Suprapubic skin (tissue), 4 donors: Measurements from ENCODE around the gene EVL. TPM values are rescaled to one million over a fixed set of nuclear protein-coding genes. Genes with fewer than 3 reads are reported as not detected.

Experiments used
- DNase-seq, 2 donors: peaks; one replicate each; pipeline ENCODE4 v3.0.0-alpha.2; 2019; ENCODE audit warnings: low spot score in 2 of 2
- H3K27ac ChIP-seq: fragments of 200-600 bp; sonication (generic); one replicate; pipeline ENCODE4 v1.5.1; 2019
- H3K27me3 ChIP-seq: fragments of 200-600 bp; sonication (generic); one replicate; pipeline ENCODE4 v1.5.1; 2019
- H3K36me3 ChIP-seq: fragments of 200-600 bp; sonication (generic); one replicate; pipeline ENCODE4 v1.5.1; 2019
- H3K4me1 ChIP-seq: fragments of 200-600 bp; sonication (generic); one replicate; pipeline ENCODE4 v1.5.1; 2019
- H3K4me3 ChIP-seq: fragments of 200-600 bp; sonication (generic); one replicate; pipeline ENCODE4 v1.5.1; 2019; ENCODE audit warnings: mild to moderate bottlenecking
- H3K9me3 ChIP-seq: fragments of 200-600 bp; sonication (generic); one replicate; pipeline ENCODE4 v1.5.1; 2019
- EP300 ChIP-seq: sonication (generic); formaldehyde crosslinking; IDR thresholded peaks from one replicate; pipeline ENCODE4 v1.6.1; 2017; ENCODE audit warnings: antibody characterized with exemption
- POLR2A ChIP-seq, 2 donors: fragments of 450-650 bp; IDR thresholded peaks; one replicate each; pipeline ENCODE4 v1.6.1; 2017; ENCODE audit warnings: antibody characterized with exemption in 2 of 2, mild to moderate bottlenecking in 2 of 2, moderate library complexity in 2 of 2
- POLR2AphosphoS5 ChIP-seq, 3 donors: sonication (generic); formaldehyde crosslinking; IDR thresholded peaks; one replicate each; pipeline ENCODE4 v1.6.1; 2017; ENCODE audit warnings: antibody characterized with exemption in 3 of 3
- WGBS: methylation state at CpG from one replicate; pipeline ENCODE4 v1.1.5; 2018; 5-methylcytosine and 5-hydroxymethylcytosine counted together
- total RNA-seq, 4 donors: library from RNA; depleted of rRNA; stranded (reverse); fragments of >200 nt; gene quantifications; one replicate each; pipeline ENCODE4 v1.1.0, GENCODE V29; 2016
- TF ChIP-seq, protein P1 (sequence below), 2 donors: fragments of 200-600 bp in 1 of 2; fragments of 450-650 bp in 1 of 2; sonication (generic) in 1 of 2; IDR thresholded peaks; one replicate each; pipeline ENCODE4 v1.5.1; 2016 to 2019; ENCODE audit warnings: antibody characterized with exemption in 2 of 2, mild to moderate bottlenecking in 1 of 2, moderate library complexity in 1 of 2

Gene EVL
- total RNA-seq, 4 donors from 2014 or later = 48.8 to 80.0 (median 61.4) TPM

DNA sequence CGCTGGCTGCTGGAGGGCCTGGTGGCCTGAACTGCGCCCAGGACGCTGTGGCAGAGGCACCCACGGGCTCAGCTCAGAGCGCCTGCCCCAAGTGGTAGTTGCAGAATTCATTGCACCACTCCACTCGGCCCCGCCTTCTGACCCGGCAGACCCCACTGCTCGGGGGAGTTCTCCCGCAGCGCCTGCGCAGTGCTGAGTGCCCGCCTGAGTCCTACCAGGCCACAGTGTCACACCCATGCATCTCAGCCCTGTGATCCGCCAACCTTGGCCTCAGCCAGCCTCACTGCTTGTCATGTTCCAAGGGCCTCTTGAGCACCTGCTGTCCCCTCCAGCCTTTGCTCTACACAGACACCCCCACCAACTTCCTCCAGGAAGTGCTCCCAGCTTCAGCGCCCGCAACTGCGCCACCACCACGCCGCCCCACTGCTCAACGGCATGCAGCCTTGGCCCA is 82.0 kb downstream of the EVL start:
- no peak overlapping the region for H3K27ac ChIP-seq
- TF ChIP-seq POLR2AphosphoS5 (IDR thresholded peaks at IDR 0.05) (no peak), POLR2A (IDR thresholded peaks at IDR 0.05) (no peak), EP300 (no peak)
- TF ChIP-seq, protein P1, sequence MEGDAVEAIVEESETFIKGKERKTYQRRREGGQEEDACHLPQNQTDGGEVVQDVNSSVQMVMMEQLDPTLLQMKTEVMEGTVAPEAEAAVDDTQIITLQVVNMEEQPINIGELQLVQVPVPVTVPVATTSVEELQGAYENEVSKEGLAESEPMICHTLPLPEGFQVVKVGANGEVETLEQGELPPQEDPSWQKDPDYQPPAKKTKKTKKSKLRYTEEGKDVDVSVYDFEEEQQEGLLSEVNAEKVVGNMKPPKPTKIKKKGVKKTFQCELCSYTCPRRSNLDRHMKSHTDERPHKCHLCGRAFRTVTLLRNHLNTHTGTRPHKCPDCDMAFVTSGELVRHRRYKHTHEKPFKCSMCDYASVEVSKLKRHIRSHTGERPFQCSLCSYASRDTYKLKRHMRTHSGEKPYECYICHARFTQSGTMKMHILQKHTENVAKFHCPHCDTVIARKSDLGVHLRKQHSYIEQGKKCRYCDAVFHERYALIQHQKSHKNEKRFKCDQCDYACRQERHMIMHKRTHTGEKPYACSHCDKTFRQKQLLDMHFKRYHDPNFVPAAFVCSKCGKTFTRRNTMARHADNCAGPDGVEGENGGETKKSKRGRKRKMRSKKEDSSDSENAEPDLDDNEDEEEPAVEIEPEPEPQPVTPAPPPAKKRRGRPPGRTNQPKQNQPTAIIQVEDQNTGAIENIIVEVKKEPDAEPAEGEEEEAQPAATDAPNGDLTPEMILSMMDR (IDR thresholded peaks at IDR 0.05) = no peak

DNA sequence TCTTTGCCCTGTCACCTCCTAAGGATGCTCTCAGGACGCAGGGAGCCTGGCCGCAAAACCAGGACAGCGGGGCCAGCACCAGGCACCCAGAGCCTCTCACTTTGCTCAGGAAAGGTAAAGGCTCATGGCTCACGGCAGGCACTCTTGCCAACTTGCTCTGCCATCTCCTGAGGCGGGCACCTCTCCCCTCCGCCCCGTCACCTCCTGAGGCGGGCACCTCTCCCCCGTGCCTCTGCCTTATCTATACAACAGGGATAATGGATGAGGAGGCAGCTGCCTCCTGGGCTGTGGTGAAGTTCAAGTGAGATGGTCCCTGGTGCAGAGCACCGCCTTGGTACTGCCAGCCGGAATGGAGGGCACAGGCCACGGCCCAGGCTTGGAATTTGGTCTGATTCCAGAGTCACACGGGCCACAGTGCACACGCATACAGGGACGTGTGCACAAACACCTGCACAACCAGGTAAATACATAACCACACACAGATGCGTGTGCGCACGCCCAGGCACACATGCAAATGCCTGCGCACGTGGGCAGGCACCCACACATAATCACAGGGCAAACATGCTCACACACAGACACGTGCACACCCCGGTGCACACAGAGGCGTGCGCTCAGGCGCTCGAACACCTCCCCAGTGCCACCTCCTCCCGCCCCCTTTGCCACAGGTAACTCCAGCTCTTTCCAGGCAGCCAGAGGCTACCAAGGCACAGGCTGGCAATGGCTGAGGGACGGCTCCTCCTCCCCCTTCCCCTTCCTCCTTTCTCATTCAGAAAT is 82.7 kb downstream of the EVL start:
- Histone ChIP-seq H3K27ac (no peak overlapping the region), H3K4me1 (peaks cover 70% of the 10 kb centered on the region), H3K9me3 (no peaks in the 10 kb centered on the region), H3K36me3 (peaks cover 14% of the 10 kb centered on the region), H3K27me3 (no peaks in the 10 kb centered on the region), H3K4me3 (no peak overlapping the region)
- 65% methylated on average over 14 of the region's 28 CpGs for WGBS
- no peak for DNase-seq
- TF ChIP-seq POLR2A (IDR thresholded peaks at IDR 0.05) (no peak), POLR2AphosphoS5 (IDR thresholded peaks at IDR 0.05) (no peak), EP300 (no peak)
- TF ChIP-seq, protein P1 (IDR thresholded peaks at IDR 0.05) = no peak

More for the DNA sequence above, 82.0 kb downstream of the EVL start:
- no peak for DNase-seq
- no peaks in the 10 kb centered on the region for H3K9me3 ChIP-seq
- no peak overlapping the region for H3K4me3 ChIP-seq
- WGBS = 63% methylated on average over 15 of the region's 20 CpGs
- peaks cover 14% of the 10 kb centered on the region for H3K36me3 ChIP-seq
- H3K27me3 ChIP-seq = no peaks in the 10 kb centered on the region
- H3K4me1 ChIP-seq = peaks cover 70% of the 10 kb centered on the region

DNA sequence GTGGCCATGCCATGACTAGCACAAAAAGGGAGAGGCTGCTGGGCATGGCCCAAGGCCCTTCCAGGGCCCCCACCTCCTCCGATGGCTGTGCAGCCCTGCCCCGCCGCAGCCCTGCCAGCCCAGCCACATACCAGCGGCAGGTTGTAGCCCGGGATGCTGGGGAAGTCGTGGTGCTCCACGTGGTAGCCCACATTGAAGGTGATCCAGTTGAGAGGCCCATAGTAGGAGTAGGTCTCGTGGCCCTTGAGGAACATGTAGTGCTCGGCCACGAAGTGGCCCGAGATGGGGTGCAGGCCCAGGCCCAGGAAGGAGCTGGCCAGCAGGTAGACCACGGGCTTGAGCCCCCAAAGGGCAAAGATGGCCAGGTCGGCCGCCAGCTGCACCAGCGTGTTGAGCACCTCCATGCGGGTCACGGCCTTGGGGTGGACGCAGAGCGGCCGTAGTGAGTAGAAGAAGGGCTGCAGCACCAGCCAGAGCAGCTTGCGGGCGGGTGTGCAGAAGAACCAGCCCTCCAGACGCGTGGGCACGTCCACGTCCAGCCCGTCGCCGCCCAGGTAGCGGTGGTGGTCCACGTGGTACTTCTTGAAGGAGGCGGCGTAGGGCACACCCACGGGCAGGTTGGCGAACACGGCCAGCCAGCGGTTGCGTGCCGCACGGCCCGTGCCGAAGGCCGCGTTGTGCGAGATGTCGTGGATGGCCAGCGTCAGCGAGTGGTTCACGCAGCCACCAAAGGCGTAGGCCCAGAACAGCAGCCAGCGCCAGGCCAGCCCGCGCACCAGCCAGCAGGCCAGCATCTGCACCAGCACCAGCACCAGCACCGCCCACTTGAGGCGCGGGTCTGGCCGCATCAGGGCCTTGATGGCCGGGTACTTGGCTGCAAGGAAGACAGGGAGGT is 83.9 kb downstream of the EVL start:
- WGBS = 83% methylated on average over 36 of the region's 58 CpGs
- Histone ChIP-seq H3K4me3 (no peak overlapping the region), H3K27me3 (no peaks in the 10 kb centered on the region), H3K36me3 (peaks cover 3% of the 10 kb centered on the region), H3K9me3 (no peaks in the 10 kb centered on the region), H3K4me1 (peaks cover 70% of the 10 kb centered on the region), H3K27ac (no peak overlapping the region)
- DNase-seq = no peak
- TF ChIP-seq POLR2A (IDR thresholded peaks at IDR 0.05) (no peak), POLR2AphosphoS5 (IDR thresholded peaks at IDR 0.05) (no peak), EP300 (no peak)
- TF ChIP-seq, protein P1 (IDR thresholded peaks at IDR 0.05) = no peak

DNA sequence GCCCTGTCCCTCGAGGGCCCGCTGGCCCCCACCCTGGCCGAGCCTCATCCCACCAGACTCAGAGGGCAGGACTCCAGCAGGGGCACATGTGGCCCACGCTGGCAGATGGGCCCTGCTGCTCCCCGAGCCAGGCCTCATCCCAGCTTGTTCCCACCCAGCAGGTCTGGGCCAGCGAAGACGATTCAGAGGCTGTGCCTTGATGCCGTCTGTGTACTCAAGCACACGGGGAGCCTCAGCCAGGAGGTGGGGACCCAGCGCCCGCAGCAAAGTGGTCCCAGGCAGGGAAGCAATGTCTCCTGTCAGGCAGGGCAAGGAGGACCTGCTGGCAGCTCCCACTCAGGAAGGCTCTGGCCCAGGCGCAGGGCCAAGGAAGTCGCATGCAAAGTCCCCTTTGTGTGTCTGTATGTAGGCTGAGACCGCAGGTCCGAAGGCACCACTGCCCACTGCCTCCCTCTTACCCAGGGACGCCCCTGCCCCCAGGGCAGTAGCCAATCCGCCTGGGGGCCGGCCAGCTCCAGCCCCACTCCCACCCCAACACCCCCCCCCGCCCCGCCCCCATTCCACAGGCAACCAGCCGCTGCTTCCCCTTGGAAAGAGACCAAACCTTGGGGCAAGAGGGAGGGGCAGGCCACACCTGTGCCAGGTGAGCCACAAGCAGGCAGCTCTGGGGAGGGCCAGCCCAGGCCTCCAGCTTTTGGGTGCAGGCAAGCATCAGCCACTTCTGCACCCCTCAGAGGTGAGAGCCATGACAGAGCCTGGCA is 84.8 kb downstream of the EVL start:
- H3K36me3 ChIP-seq = no peaks in the 10 kb centered on the region
- H3K9me3 ChIP-seq = no peaks in the 10 kb centered on the region
- H3K4me1 ChIP-seq = peaks cover 63% of the 10 kb centered on the region
- H3K27ac ChIP-seq = peak overlapping the region; percentile 35
- no peak for DNase-seq
- TF ChIP-seq EP300 = no peak
- TF ChIP-seq POLR2AphosphoS5 (IDR thresholded peaks at IDR 0.05) = no peak
- TF ChIP-seq, protein P1 (IDR thresholded peaks at IDR 0.05) = no peak
- TF ChIP-seq POLR2A (IDR thresholded peaks at IDR 0.05) = no peak
- 20% methylated on average over 1 of the region's 21 CpGs for WGBS
- no peak overlapping the region for H3K4me3 ChIP-seq
- no peaks in the 10 kb centered on the region for H3K27me3 ChIP-seq
